Natural killer cell (primary cell): ENCODE data around the gene PLEK2. TPM values are rescaled to one million over a fixed set of nuclear protein-coding genes. Genes with fewer than 3 reads are reported as not detected.
A peak's percentile ranks its signal among the peaks of the same experiment; 100 is the strongest.

Source experiments
- ATAC-seq, 3 donors: fragments of 150-1000 bp in 2 of 3; fragments of 200-7000 bp in 1 of 3; cut with Tn5 transposase; 1 replicate in 1 of 3; 2 replicates in 2 of 3; pipeline ENCODE4 v1.10.0; 2021; ENCODE audit warnings: mild to moderate bottlenecking in 2 of 3, moderate library complexity in 2 of 3
- DNase-seq, 2 donors: peaks; one replicate each; pipeline versions ENCODE4 v3.0.0 to v3.0.0-alpha.2; 2013 to 2021; ENCODE audit warnings: mixed read lengths in 1 of 2
- H3K27ac ChIP-seq: one replicate; pipeline ENCODE4 v1.5.1; 2013; ENCODE audit warnings: mild to moderate bottlenecking, low read length
- H3K27me3 ChIP-seq: one replicate; pipeline ENCODE4 v1.6.1; 2013; ENCODE audit warnings: low read length; ENCODE audit not compliant: control insufficient read depth, insufficient read depth
- H3K36me3 ChIP-seq: one replicate; pipeline ENCODE4 v1.6.1; 2013; ENCODE audit warnings: low read length; ENCODE audit not compliant: control insufficient read depth, insufficient read depth
- H3K4me1 ChIP-seq: one replicate; pipeline ENCODE4 v1.6.1; 2013; ENCODE audit warnings: low read length; ENCODE audit not compliant: control insufficient read depth, insufficient read depth
- H3K4me3 ChIP-seq: one replicate; pipeline ENCODE4 v1.5.1; 2013; ENCODE audit warnings: low read length
- H3K9me3 ChIP-seq: one replicate; pipeline ENCODE4 v1.6.1; 2013; ENCODE audit warnings: low read length; ENCODE audit not compliant: control insufficient read depth, insufficient read depth
- H3K27ac Mint-ChIP-seq, 2 donors: one replicate each; pipeline ENCODE4 v1.8.0; 2022; ENCODE audit warnings: mild to moderate bottlenecking in 2 of 2, mixed read lengths in 2 of 2, moderate library complexity in 1 of 2
- H3K27me3 Mint-ChIP-seq, 2 donors: one replicate each; pipeline ENCODE4 v1.8.0; 2022; ENCODE audit warnings: low read depth in 2 of 2, mixed read lengths in 2 of 2
- H3K36me3 Mint-ChIP-seq: one replicate; pipeline ENCODE4 v1.8.0; 2022; ENCODE audit warnings: mixed read lengths
- H3K4me1 Mint-ChIP-seq, 2 donors: one replicate each; pipeline ENCODE4 v1.8.0; 2022; ENCODE audit warnings: mixed read lengths in 2 of 2
- H3K4me3 Mint-ChIP-seq: one replicate; pipeline ENCODE4 v1.8.0; 2022; ENCODE audit warnings: mild to moderate bottlenecking, moderate library complexity, mixed read lengths
- H3K9me3 Mint-ChIP-seq, 2 donors: one replicate each; pipeline ENCODE4 v1.8.0; 2022; ENCODE audit warnings: mixed read lengths in 2 of 2
- WGBS: methylation state at CpG from one replicate; pipeline ENCODE4 v1.1.7; 2013; ENCODE audit warnings: missing lambda C conversion rate; ENCODE audit not compliant: insufficient coverage; 5-methylcytosine and 5-hydroxymethylcytosine counted together
- intact Hi-C: fragments of 100-400 bp; cut with micrococcal nuclease; formaldehyde crosslinking; loops from one replicate; pipeline ENCODE4 v1.14.2; 2022
- total RNA-seq, 4 donors: library from RNA; stranded (reverse); fragments of 120-200 nt in 1 of 4; gene quantifications; one replicate each; pipeline versions ENCODE4 v1.2.3 to v1.2.4, GENCODE V29; 2013 to 2022
- TF ChIP-seq, protein P1 (sequence below): fragments of 200-600 bp; IDR thresholded peaks from one replicate; pipeline ENCODE4 v1.8.0; 2022; ENCODE audit warnings: antibody characterized with exemption

The PLEK2 gene
- total RNA-seq, 3 donors from 2014 or later (not counting 1 experiment from before 2014, with no cell fraction given) = not detected

DNA sequence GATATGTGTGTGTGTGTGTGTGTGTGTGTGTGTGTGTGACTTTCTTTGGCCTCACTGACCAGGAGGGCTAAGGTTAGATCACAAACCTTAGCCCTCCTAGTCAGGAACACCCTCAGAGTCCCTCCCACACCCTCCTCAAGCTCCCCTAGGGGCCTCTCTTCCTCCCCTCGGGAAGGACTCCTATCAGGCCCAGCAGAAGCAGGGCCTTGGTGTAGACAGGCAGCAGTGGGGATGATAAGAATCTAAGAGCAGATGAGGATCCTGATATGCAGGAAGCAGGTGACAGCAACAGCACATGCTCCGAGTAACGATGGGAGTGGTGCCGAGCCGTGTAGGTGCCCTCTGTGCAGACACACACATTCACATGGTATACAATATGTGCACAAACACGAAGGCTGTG lies 20.7 kb downstream of the PLEK2 start:
- no peaks in the 10 kb centered on the region for H3K4me1 ChIP-seq

DNA sequence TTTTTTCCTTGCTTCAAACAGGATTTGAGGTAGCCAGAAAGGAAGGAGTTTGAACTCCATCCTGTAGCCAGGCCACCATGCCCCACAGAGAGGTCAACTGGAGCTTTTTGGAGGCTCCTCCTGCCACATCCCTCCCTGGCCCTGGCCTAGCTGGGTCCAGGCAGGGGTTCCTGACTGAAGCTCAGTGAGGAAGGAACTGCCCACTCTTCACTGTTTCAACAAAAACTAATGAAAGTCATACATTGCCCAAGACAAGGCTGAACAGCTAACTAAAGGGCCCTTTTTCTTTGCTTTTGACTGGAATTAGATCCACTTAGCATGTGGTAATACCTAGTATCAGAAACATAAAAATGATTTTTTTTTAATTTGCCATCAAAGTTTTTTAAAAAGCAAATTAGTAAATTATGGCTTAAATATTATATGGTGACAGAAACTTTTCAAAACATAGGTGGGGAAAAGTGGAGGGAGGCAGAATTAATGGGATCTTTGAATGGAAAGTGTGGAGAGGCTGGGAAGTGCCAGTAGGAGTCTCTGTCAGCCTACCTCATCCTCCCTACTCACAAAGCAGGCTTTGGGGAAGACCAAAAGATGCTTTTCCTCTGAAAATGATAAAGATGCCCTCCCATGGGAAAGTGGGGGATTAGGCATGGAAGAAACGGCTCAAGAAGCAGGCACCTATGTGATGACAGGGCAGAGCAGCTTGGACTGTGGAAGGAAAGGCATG lies 22.0 kb downstream of the PLEK2 start:
- H3K4me3 Mint-ChIP-seq = no peak overlapping the region
- H3K9me3 Mint-ChIP-seq = no peaks in the 10 kb centered on the region
- intact Hi-C loops = no loop called here
- no peak overlapping the region for H3K27ac Mint-ChIP-seq
- ATAC-seq (no peak), DNase-seq (no peak)
- no peaks in the 10 kb centered on the region for H3K4me1 Mint-ChIP-seq
- H3K27me3 Mint-ChIP-seq = peaks cover 0 to 2% of the 10 kb centered on the region in 2 donors
- Histone ChIP-seq H3K27ac (no peak overlapping the region), H3K27me3 (no peaks in the 10 kb centered on the region), H3K4me1 (no peaks in the 10 kb centered on the region), H3K9me3 (no peaks in the 10 kb centered on the region), H3K4me3 (no peak overlapping the region), H3K36me3 (peaks cover 9% of the 10 kb centered on the region)
- peaks cover 7% of the 10 kb centered on the region for H3K36me3 Mint-ChIP-seq
- TF ChIP-seq, protein P1, sequence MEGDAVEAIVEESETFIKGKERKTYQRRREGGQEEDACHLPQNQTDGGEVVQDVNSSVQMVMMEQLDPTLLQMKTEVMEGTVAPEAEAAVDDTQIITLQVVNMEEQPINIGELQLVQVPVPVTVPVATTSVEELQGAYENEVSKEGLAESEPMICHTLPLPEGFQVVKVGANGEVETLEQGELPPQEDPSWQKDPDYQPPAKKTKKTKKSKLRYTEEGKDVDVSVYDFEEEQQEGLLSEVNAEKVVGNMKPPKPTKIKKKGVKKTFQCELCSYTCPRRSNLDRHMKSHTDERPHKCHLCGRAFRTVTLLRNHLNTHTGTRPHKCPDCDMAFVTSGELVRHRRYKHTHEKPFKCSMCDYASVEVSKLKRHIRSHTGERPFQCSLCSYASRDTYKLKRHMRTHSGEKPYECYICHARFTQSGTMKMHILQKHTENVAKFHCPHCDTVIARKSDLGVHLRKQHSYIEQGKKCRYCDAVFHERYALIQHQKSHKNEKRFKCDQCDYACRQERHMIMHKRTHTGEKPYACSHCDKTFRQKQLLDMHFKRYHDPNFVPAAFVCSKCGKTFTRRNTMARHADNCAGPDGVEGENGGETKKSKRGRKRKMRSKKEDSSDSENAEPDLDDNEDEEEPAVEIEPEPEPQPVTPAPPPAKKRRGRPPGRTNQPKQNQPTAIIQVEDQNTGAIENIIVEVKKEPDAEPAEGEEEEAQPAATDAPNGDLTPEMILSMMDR = no peak
- WGBS = 97% methylated on average over 1 of the region's 1 CpG

More for the DNA sequence above, 20.7 kb downstream of the PLEK2 start:
- H3K36me3 Mint-ChIP-seq = peaks cover 7% of the 10 kb centered on the region
- Histone ChIP-seq H3K27me3 (no peaks in the 10 kb centered on the region), H3K9me3 (no peaks in the 10 kb centered on the region), H3K4me3 (no peak overlapping the region), H3K27ac (no peak overlapping the region), H3K36me3 (no peaks in the 10 kb centered on the region)
- ATAC-seq = no peak
- intact Hi-C loops = no loop called here
- H3K27me3 Mint-ChIP-seq = peaks cover 0 to 3% of the 10 kb centered on the region in 2 donors
- no peak overlapping the region for H3K4me3 Mint-ChIP-seq
- peak in 1 of 2 donors; percentile 12 for DNase-seq
- 28% methylated on average over 6 of the region's 6 CpGs for WGBS
- no peaks in the 10 kb centered on the region for H3K9me3 Mint-ChIP-seq
- no peak overlapping the region for H3K27ac Mint-ChIP-seq
- TF ChIP-seq, protein P1 = no peak
- H3K4me1 Mint-ChIP-seq = no peaks in the 10 kb centered on the region

DNA sequence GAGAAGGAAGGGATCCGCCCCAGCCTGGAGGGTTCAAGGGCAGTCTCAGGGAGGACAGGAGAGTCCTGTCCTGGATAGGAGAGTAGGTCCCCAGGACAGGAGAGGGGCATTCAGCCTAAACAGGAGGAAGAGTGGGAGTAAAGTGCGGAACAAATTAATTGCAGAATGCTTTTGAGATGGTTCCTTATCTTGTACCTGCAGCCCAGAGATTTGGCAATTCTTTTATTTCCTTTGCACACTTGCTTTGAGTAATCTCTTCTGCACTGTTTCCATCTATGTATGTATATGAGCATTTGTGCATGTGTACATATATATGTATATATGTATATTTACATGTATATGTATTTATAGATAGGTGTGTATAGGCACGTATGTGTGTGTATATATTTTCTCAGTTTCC lies 22.7 kb downstream of the PLEK2 start:
- intact Hi-C loops = no loop called here
- Histone ChIP-seq H3K36me3 (peaks cover 16% of the 10 kb centered on the region), H3K4me3 (no peak overlapping the region), H3K27me3 (no peaks in the 10 kb centered on the region), H3K9me3 (no peaks in the 10 kb centered on the region), H3K4me1 (no peaks in the 10 kb centered on the region), H3K27ac (no peak overlapping the region)
- Mint-ChIP-seq H3K36me3 (peaks cover 7% of the 10 kb centered on the region), H3K4me3 (no peak overlapping the region), H3K27ac (no peak overlapping the region), H3K4me1 (no peaks in the 10 kb centered on the region), H3K9me3 (no peaks in the 10 kb centered on the region), H3K27me3 (no peaks in the 10 kb centered on the region)
- 85% methylated on average over 3 of the region's 3 CpGs for WGBS
- TF ChIP-seq, protein P1 = no peak
- ATAC-seq (no peak), DNase-seq (no peak)

DNA sequence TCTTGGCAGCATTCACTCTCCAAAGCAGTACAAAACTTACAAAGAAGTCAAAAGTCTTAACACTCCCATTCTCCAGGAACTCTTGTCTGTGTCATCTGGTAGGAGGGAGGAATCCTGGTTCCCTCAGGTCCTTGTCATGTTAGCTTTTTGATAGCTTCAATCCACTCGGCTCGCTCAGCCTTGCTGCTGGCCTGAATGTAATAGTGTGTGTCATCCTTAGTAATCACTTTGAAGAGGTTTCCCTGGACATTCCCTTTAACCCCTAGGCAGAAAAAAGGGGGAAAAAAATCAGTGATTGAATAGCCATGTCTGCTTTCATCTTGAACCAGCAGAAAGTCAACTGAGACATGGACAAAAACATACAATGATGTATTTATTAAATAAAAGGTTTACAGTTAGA lies 24.8 kb downstream of the PLEK2 start:
- Mint-ChIP-seq H3K36me3 (peaks cover 15% of the 10 kb centered on the region), H3K9me3 (no peaks in the 10 kb centered on the region), H3K4me1 (no peaks in the 10 kb centered on the region), H3K27ac (peak overlapping the region in 1 of 2 donors; percentile 38), H3K4me3 (no peak overlapping the region), H3K27me3 (no peaks in the 10 kb centered on the region)
- Histone ChIP-seq H3K27me3 (no peaks in the 10 kb centered on the region), H3K4me1 (no peaks in the 10 kb centered on the region), H3K4me3 (no peak overlapping the region), H3K9me3 (no peaks in the 10 kb centered on the region), H3K27ac (no peak overlapping the region), H3K36me3 (peaks cover 36% of the 10 kb centered on the region)
- 94% methylated on average over 2 of the region's 2 CpGs for WGBS
- DNase-seq (no peak), ATAC-seq (no peak)
- TF ChIP-seq, protein P1 = no peak
- intact Hi-C loops = no loop called here
